K562 (cell line): ENCODE results near the gene EIF2AK2. TPM values are rescaled to one million over a fixed set of nuclear protein-coding genes. Genes with fewer than 3 reads are reported as not detected.

Source experiments
- ARID3A ChIP-seq: IDR thresholded peaks from 2 replicates; pipeline ENCODE4 v1.6.1; 2012; ENCODE audit warnings: low read depth, low read length, improper control_type of control experiment, borderline replicate concordance
- CTBP1 ChIP-seq: fragments of 450-650 bp; IDR thresholded peaks from 2 replicates; pipeline ENCODE4 v1.6.1; 2016; ENCODE audit warnings: borderline replicate concordance
- ID3 ChIP-seq, 2 experiments: fragments of 250-450 bp in 1 of 2; fragments of 450-650 bp in 1 of 2; sonication (Bioruptor Pico) in 1 of 2; IDR thresholded peaks; 2 replicates each; pipeline versions ENCODE4 v1.6.1 to v1.8.0; 2016 to 2021; ENCODE audit warnings: mild to moderate bottlenecking in 2 of 2, moderate library complexity in 2 of 2, missing compliant biosample characterization in 1 of 2, missing genetic modification characterization in 1 of 2
- MBD1 ChIP-seq: fragments of 250-450 bp; sonication (Bioruptor Pico); IDR thresholded peaks from 2 replicates; pipeline ENCODE4 v1.8.0; 2022; ENCODE audit warnings: inconsistent platforms
- MITF ChIP-seq: IDR thresholded peaks from 2 replicates; pipeline ENCODE4 v1.6.1; 2014; ENCODE audit warnings: antibody characterized with exemption
- PCBP1 ChIP-seq: fragments of 200-400 bp; formaldehyde crosslinking; IDR thresholded peaks from 2 replicates; pipeline ENCODE4 v1.6.1; 2018; ENCODE audit warnings: mild to moderate bottlenecking, low read depth, low read length; ENCODE audit not compliant: poor library complexity, severe bottlenecking
- PHB2 ChIP-seq: fragments of 450-650 bp; IDR thresholded peaks from 2 replicates; pipeline ENCODE4 v1.6.1; 2017; ENCODE audit warnings: low read depth
- POLR2AphosphoS5 ChIP-seq: IDR thresholded peaks from 2 replicates; pipeline ENCODE4 v1.6.1; 2011; ENCODE audit warnings: mild to moderate bottlenecking, low read depth, low read length, moderate library complexity; ENCODE audit not compliant: control insufficient read depth, insufficient read depth
- TCF7 ChIP-seq: sonication (generic); IDR thresholded peaks from 2 replicates; pipeline ENCODE4 v1.6.1; 2016; ENCODE audit warnings: antibody characterized with exemption, borderline replicate concordance
- USF2 ChIP-seq: sonication (generic); formaldehyde crosslinking; IDR thresholded peaks from 2 replicates; pipeline ENCODE4 v1.5.0; 2020; ENCODE audit warnings: missing genetic modification reagents
- ZNF318 ChIP-seq, 2 experiments: fragments of 450-650 bp; IDR thresholded peaks; 2 replicates each; pipeline ENCODE4 v1.6.1; 2016; ENCODE audit warnings: mild to moderate bottlenecking in 2 of 2, borderline replicate concordance in 1 of 2, low read depth in 1 of 2, moderate library complexity in 1 of 2
- polyA plus RNA-seq, 8 experiments: library from polyadenylated mRNA; depleted of rRNA in 4 of 8; stranded (reverse) in 5 of 8; unstranded in 3 of 8; fragments of >200 nt; fragmentation: Nextera tagmentation in 2 of 8; fragmentation: Illumina TruSeq in 1 of 8; extraction: Ambion mirVana in 2 of 8; extraction: Trizol in 1 of 8; gene quantifications; 2 replicates each; pipeline versions ENCODE4 v1.2.1 to v1.2.3, GENCODE V29; 2011 to 2014; ENCODE audit warnings: inconsistent platforms in 1 of 8, missing spikeins in 1 of 8
- total RNA-seq, 7 experiments: library from RNA; depleted of rRNA in 6 of 7; stranded (reverse); fragments of >200 nt in 6 of 7; fragmentation: Illumina TruSeq in 2 of 7; extraction: Trizol in 2 of 7; gene quantifications; 2 replicates each; pipeline versions ENCODE4 v1.2.1 to v1.2.3, GENCODE V29; 2011 to 2021; ENCODE audit warnings: low replicate concordance in 1 of 7

The EIF2AK2 gene
- total and polyA plus RNA-seq, 9 of the 15 experiments (the other 6 are each of a cell fraction or from before 2014, with no cell fraction given): 3.8 to 19.5 (median 13.3) TPM

GRCh38 chr2:37105150-37105549 is 51.6 kb downstream of the EIF2AK2 start (continued):
- TF ChIP-seq ZNF318 (IDR thresholded peaks at IDR 0.05; ENCODE audit: borderline replicate concordance in 1 of 2, low read depth in 1 of 2) (no peak), ARID3A (no peak), ID3 (CRISPR knock-in tag; IDR thresholded peaks at IDR 0.05) (no peak), ID3 (tag; IDR thresholded peaks at IDR 0.05) (no peak), POLR2AphosphoS5 (no peak), USF2 (CRISPR knock-in tag) (no peak), MBD1 (no peak), PCBP1 (no peak), PHB2 (no peak), MITF (no peak), TCF7 (no peak), CTBP1 (no peak)
